Mucosa of descending colon (tissue), 3 donors: Measurements from ENCODE around the gene PLK3. TPM values are rescaled to one million over a fixed set of nuclear protein-coding genes. Genes with fewer than 3 reads are reported as not detected.
A peak's percentile ranks its signal among the peaks of the same experiment; 100 is the strongest.
"Not testable (repeated sequence)": the region's sequence is repeated elsewhere in the genome, so short reads cannot be mapped to it uniquely, and the experiment has no call there.

Source experiments
- ATAC-seq: fragments of 200-7000 bp; cut with Tn5 transposase; one replicate; pipeline ENCODE4 v1.9.1; 2020; ENCODE audit warnings: mild to moderate bottlenecking, moderate library complexity
- DNase-seq, 3 donors: peaks; one replicate each; pipeline ENCODE4 v3.0.0-alpha.2; 2020
- H3K36me3 ChIP-seq: fragments of 200-600 bp; one replicate; pipeline ENCODE4 v1.8.0; 2021; ENCODE audit warnings: low read depth, mild to moderate bottlenecking
- H3K4me1 ChIP-seq: fragments of 200-600 bp; one replicate; pipeline ENCODE4 v1.8.0; 2021; ENCODE audit warnings: low read depth, mild to moderate bottlenecking
- H3K4me3 ChIP-seq: fragments of 200-600 bp; one replicate; pipeline ENCODE4 v1.8.0; 2021; ENCODE audit warnings: mild to moderate bottlenecking
- H3K9me3 ChIP-seq: fragments of 200-600 bp; one replicate; pipeline ENCODE4 v1.8.0; 2021; ENCODE audit warnings: mild to moderate bottlenecking
- CTCF ChIP-seq: fragments of 200-600 bp; IDR thresholded peaks from one replicate; pipeline ENCODE4 v1.8.0; 2022; ENCODE audit warnings: antibody characterized with exemption, mild to moderate bottlenecking
- intact Hi-C, 2 donors: fragments of 100-400 bp; cut with DNase I in 1 of 2; cut with micrococcal nuclease in 1 of 2; formaldehyde crosslinking; loops; one replicate each; pipeline versions ENCODE4 v1.11.0 to v1.11.1; 2022; cut with DNase I, micrococcal nuclease
- long read RNA-seq, 2 donors: library from polyadenylated mRNA; unstranded; transcript quantifications; one replicate each; pipeline ENCODE4 v2.0.0, GENCODE V29; 2019 to 2021
- total RNA-seq, 3 donors: library from RNA; stranded (reverse); fragmentation: NEBNext Ultra II Directional in 2 of 3; extraction: Animal tissue kit (Norgen Biotek cat#: 25700) in 2 of 3; gene quantifications; one replicate each; pipeline versions ENCODE4 v1.2.1 to v1.2.4, GENCODE V29; 2021 to 2023
- donor health status: DM: no; HTN: no; CAD: no; lungs with moderate emphysema.
- donor health status: DM: no; HTN: no; CAD: no.
- donor health status: DM: no; HTN: yes; CAD: no.

Gene PLK3
- 10 to 100 TPM in 2 of 3 donors, 1 to 10 TPM in 1; 6.4 to 14.5 (median 12.0) TPM for total RNA-seq
- long read RNA-seq, donor 1, transcript PLK3-201 (15 exons, 2,492 nt) = major isoform, 18 of 22 reads
- long read RNA-seq, donor 1, partial matches to known transcripts = 1 of 22 reads
- long read RNA-seq, donor 1, other reads (novel, unspliced or antisense) = 3 of 22 reads
- long read RNA-seq, donor 2, partial matches to known transcripts = 3 of 10 reads
- long read RNA-seq, donor 2, other reads (novel, unspliced or antisense) = 4 of 10 reads

GRCh38 chr1:44799770-44800584, at the start of gene PLK3:
PLK3 (plus strand) TSS chr1:44800377; CDS start chr1:44800464, 87 bp downstream.
- H3K4me1 ChIP-seq = peaks cover 11% of the 10 kb centered on the region
- peak; percentile 96 for ATAC-seq
- DNase-seq = peak; percentile 98 to 99 (median 99)
- TF ChIP-seq CTCF = peak; percentile 98
- no peaks in the 10 kb centered on the region for H3K9me3 ChIP-seq
- intact Hi-C loops = loop anchor here in 1 of 2 donors (10.0 kb wide), 1 partner anchor 215 kb away; the partner anchor contains the start of genes HECTD3 and UROD
- no peaks in the 10 kb centered on the region for H3K36me3 ChIP-seq
- H3K4me3 ChIP-seq = peak within 1 kb of the TSS; percentile 57

DNA sequence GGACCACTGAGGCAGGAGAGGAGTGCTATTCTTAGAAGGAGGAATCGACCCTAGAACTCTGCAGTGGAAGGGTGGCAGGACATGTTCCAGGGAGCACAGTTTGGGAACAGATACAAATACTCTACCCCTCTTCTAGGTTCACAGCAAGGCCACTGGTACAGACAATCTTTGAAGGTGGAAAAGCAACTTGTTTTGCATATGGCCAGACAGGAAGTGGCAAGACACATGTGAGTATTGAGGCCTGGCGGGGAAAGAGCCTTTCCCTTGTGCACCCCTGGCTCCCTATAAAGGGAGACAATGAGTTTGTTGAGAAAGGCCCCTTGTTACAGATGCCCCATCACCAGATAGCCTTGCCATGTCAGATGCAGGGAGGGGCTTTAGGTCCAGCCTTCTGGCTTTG, 42.8 kb upstream of the PLK3 start:
- TF ChIP-seq CTCF = no peak
- intact Hi-C loops = no loop called here
- no peaks in the 10 kb centered on the region for H3K9me3 ChIP-seq
- ATAC-seq (no peak), DNase-seq (no peak)
- H3K4me3 ChIP-seq = no peak overlapping the region
- H3K4me1 ChIP-seq = no peaks in the 10 kb centered on the region
- H3K36me3 ChIP-seq = no peaks in the 10 kb centered on the region

- H3K9me3 ChIP-seq = no peaks in the 10 kb centered on the region
- H3K4me3 ChIP-seq = no peak overlapping the region
- intact Hi-C loops = no loop called here
- no peaks in the 10 kb centered on the region for H3K36me3 ChIP-seq
- DNase-seq (no peak), ATAC-seq (no peak)
- H3K4me1 ChIP-seq = no peaks in the 10 kb centered on the region
- no peak for TF ChIP-seq CTCF
These were observed 41.1 kb upstream of the PLK3 start for GRCh38 chr1:44759077-44759476.

DNA sequence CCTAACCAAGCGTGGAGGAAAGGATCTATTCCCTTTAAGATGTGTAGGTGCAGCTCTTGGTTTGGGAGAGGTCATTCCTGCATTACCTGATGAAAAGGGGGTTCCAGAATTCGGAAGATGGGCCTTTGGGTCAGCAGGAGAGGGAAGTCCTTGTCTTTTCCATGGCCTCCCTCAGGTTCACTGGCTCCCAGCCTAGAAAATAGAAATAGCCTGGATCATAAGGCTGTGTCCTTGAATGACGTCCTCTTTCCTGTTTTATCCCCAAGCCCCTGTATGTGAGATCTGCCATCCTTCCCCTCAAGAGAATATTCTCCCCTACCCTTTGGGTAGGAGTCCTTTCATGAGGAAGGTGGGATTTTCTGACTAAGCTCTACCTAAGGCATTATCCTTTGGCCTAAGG, 39.3 kb upstream of the PLK3 start:
- TF ChIP-seq CTCF = no peak
- DNase-seq (no peak), ATAC-seq (no peak)
- H3K4me1 ChIP-seq = no peaks in the 10 kb centered on the region
- no peaks in the 10 kb centered on the region for H3K36me3 ChIP-seq
- intact Hi-C loops = no loop called here
- H3K9me3 ChIP-seq = no peaks in the 10 kb centered on the region
- no peak overlapping the region for H3K4me3 ChIP-seq

DNA sequence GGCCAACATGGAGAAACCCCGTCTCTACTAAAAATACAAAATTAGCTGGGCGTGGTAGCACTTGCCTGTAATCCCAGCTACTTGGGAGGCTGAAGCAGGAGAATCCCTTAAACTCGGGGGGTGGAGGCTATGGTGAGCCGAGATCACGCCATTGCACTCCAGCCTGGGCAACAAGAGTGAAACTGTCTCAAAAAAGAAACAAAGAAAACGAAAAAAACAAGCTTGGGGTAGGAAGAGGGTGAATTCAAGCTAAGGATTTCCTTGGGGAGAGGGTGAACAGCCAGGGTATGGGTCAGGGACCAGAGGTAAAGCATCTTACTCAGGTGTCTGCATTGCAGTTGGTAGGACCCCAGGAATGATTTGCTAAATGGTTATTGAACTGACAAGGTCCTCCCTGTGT, 33.8 kb upstream of the PLK3 start:
- intact Hi-C loops = not testable (repeated sequence)

More for the DNA sequence above, 33.8 kb upstream of the PLK3 start:
- not testable (repeated sequence) for H3K4me1 ChIP-seq, H3K4me3 ChIP-seq, H3K9me3 ChIP-seq, DNase-seq, H3K36me3 ChIP-seq, ATAC-seq
